ENCODE data around the gene SERINC2. TPM values are rescaled to one million over a fixed set of nuclear protein-coding genes. Genes with fewer than 3 reads are reported as not detected.

Gene SERINC2
- total and polyA plus RNA-seq, 2 donors (not counting 1 experiment from before 2014, with no cell fraction given) = 0.75 to 1.4 TPM

DNA sequence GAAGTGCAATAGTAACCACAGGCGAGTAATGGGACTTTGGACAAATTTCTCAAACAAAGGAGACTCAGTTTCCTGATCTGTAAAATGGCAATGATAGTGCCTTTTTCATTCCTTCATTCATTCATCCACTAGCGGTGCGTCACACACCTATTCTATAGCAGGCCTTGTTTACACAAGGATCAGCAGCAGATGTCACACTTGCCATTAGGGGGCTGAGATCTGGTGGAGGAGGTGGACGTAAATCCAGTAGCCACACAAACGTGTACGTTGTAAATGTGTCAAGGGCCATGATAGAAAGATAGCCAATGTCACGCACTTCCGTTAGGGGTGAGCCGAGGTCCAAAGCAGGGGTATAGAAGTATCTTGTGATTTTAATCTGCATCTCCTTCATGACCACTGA is 34.2 kb downstream of the SERINC2 start:
- Histone ChIP-seq H3K9ac (ENCODE audit: low read length) (no peak overlapping the region), H3K4me2 (replicated peaks; ENCODE audit: low read depth, low read length, poor library complexity, severe bottlenecking) (no peak overlapping the region), H3K4me3 (ENCODE audit: control extremely low read depth in 1 of 5, extremely low read depth in 1 of 5, insufficient read depth in 1 of 5, low read depth in 2 of 5, low read length in 4 of 5) (no peak overlapping the region), H3K36me3 (replicated peaks in 1 of 2; ENCODE audit: control extremely low read depth in 1 of 2, control insufficient read depth in 1 of 2, extremely low read depth in 1 of 2, insufficient read depth in 2 of 2, low read length in 1 of 2) (no peaks in the 10 kb centered on the region), H3K27ac (ENCODE audit: low read length in 2 of 2) (no peak overlapping the region), H3K9me3 (ENCODE audit: control extremely low read depth in 1 of 3, control insufficient read depth in 2 of 3, insufficient read depth in 1 of 3, low read length in 2 of 3) (peaks cover 0 to 9% (median 9%) of the 10 kb centered on the region in 3 donors), H3K27me3 (replicated peaks in 1 of 4; ENCODE audit: control extremely low read depth in 1 of 4, control insufficient read depth in 3 of 4, insufficient read depth in 4 of 4, low read length in 3 of 4) (no peaks in the 10 kb centered on the region), H3K4me1 (ENCODE audit: control insufficient read depth in 2 of 2, insufficient read depth in 2 of 2, low read length in 2 of 2) (no peaks in the 10 kb centered on the region), H2AFZ (ENCODE audit: insufficient read depth, low read depth, low read length, poor library complexity, severe bottlenecking) (no peak overlapping the region), H4K20me1 (ENCODE audit: control insufficient read depth, insufficient read depth, low read length, poor library complexity, severe bottlenecking) (no peaks in the 10 kb centered on the region), H3K79me2 (ENCODE audit: control insufficient read depth, insufficient read depth, low read length) (no peaks in the 10 kb centered on the region)
- DNase-seq (no peak), ATAC-seq (ENCODE audit: low read depth) (no peak)
- 79% methylated on average over 6 of the region's 9 CpGs for WGBS (ENCODE audit: insufficient coverage)
- intact Hi-C loops (cut with micrococcal nuclease) = no loop called here
- ChIA-PET POLR2A (no interaction called here), CTCF (no interaction called here)
- Mint-ChIP-seq H3K4me3 (no peak overlapping the region), H3K4me1 (peaks cover 3% of the 10 kb centered on the region), H3K27ac (no peak overlapping the region), H3K9me3 (ENCODE audit: insufficient read depth) (peaks cover 10% of the 10 kb centered on the region), H3K27me3 (peaks cover 28% of the 10 kb centered on the region)
- TF ChIP-seq, protein P1, sequence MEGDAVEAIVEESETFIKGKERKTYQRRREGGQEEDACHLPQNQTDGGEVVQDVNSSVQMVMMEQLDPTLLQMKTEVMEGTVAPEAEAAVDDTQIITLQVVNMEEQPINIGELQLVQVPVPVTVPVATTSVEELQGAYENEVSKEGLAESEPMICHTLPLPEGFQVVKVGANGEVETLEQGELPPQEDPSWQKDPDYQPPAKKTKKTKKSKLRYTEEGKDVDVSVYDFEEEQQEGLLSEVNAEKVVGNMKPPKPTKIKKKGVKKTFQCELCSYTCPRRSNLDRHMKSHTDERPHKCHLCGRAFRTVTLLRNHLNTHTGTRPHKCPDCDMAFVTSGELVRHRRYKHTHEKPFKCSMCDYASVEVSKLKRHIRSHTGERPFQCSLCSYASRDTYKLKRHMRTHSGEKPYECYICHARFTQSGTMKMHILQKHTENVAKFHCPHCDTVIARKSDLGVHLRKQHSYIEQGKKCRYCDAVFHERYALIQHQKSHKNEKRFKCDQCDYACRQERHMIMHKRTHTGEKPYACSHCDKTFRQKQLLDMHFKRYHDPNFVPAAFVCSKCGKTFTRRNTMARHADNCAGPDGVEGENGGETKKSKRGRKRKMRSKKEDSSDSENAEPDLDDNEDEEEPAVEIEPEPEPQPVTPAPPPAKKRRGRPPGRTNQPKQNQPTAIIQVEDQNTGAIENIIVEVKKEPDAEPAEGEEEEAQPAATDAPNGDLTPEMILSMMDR (IDR thresholded peaks at IDR 0.05) = no peak
- TF ChIP-seq EZH2 (IDR thresholded peaks at IDR 0.05; ENCODE audit: borderline replicate concordance, insufficient read depth, low read depth, low read length, poor library complexity, severe bottlenecking) = no peak

DNA sequence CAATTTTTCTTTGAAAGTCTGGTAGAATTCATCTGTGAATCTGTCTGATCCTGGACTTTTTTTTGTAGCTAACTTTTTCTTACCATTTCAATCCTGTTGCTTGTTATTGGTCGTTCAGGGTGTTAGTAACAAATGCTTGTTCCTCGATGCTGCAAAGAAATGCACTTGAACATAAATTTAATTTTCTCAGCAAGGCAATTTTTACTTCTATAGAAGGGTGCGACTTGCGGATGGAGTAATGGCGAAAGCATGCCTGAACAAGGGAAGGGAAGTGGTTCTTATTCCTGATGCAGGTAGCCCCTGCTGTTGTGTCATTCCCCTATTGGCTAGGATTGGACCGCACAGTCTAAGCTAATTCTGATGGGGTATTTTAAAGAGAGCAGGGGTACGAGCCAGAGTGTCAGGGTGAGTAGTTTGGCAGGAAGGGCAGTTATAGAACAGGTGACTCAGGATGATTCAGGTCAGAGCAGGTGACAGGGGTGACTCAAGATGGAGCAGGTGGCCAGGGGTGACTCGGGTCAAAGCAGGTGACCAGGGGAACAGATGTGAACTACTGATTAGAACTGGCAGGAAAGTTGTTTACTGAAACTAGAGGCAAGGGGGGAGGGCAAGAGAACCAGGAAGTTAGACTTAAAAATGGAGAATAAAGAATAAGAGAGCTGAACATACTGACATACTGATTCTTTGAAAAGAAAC is 40.5 kb downstream of the SERINC2 start:
- CTCF ChIA-PET = no interaction called here
- peaks cover 7 to 20% (median 12%) of the 10 kb centered on the region in 3 donors for H3K9me3 ChIP-seq (ENCODE audit: control extremely low read depth in 1 of 3, control insufficient read depth in 2 of 3, insufficient read depth in 1 of 3, low read length in 2 of 3)
- no peaks in the 10 kb centered on the region for H3K4me1 ChIP-seq (ENCODE audit: control insufficient read depth in 2 of 2, insufficient read depth in 2 of 2, low read length in 2 of 2)
- H3K27ac ChIP-seq (ENCODE audit: low read length in 2 of 2) = no peak overlapping the region
- DNase-seq = no peak
- H4K20me1 ChIP-seq (ENCODE audit: control insufficient read depth, insufficient read depth, low read length, poor library complexity, severe bottlenecking) = no peaks in the 10 kb centered on the region
- no peaks in the 10 kb centered on the region for H3K36me3 ChIP-seq (replicated peaks in 1 of 2; ENCODE audit: control extremely low read depth in 1 of 2, control insufficient read depth in 1 of 2, extremely low read depth in 1 of 2, insufficient read depth in 2 of 2, low read length in 1 of 2)
- intact Hi-C loops (cut with micrococcal nuclease) = no loop called here
- Mint-ChIP-seq H3K27me3 (peaks cover 43% of the 10 kb centered on the region), H3K27ac (no peak overlapping the region), H3K4me3 (no peak overlapping the region), H3K9me3 (ENCODE audit: insufficient read depth) (peaks cover 29% of the 10 kb centered on the region), H3K4me1 (no peaks in the 10 kb centered on the region)
- no peak for ATAC-seq (ENCODE audit: low read depth)
- POLR2A ChIA-PET = interaction anchor here (0.7 kb wide), 1 partner anchor 769 kb away, joined by 6 read pairs; the partner anchor contains the start of genes EIF3I and TMEM234
- no peak overlapping the region for H2AFZ ChIP-seq (ENCODE audit: insufficient read depth, low read depth, low read length, poor library complexity, severe bottlenecking)
- WGBS (ENCODE audit: insufficient coverage) = 78% methylated on average over 5 of the region's 8 CpGs
- no peak overlapping the region for H3K9ac ChIP-seq (ENCODE audit: low read length)
- H3K4me2 ChIP-seq (replicated peaks; ENCODE audit: low read depth, low read length, poor library complexity, severe bottlenecking) = no peak overlapping the region
- H3K27me3 ChIP-seq (replicated peaks in 1 of 4; ENCODE audit: control extremely low read depth in 1 of 4, control insufficient read depth in 3 of 4, insufficient read depth in 4 of 4, low read length in 3 of 4) = peaks cover 0 to 4% (median 0%) of the 10 kb centered on the region in 4 experiments
- H3K79me2 ChIP-seq (ENCODE audit: control insufficient read depth, insufficient read depth, low read length) = no peaks in the 10 kb centered on the region
- TF ChIP-seq, protein P1 (IDR thresholded peaks at IDR 0.05) = no peak
- H3K4me3 ChIP-seq (ENCODE audit: control extremely low read depth in 1 of 5, extremely low read depth in 1 of 5, insufficient read depth in 1 of 5, low read depth in 2 of 5, low read length in 4 of 5) = no peak overlapping the region
